Effector memory CD4-positive, alpha-beta T cell (primary cell): Measurements from ENCODE around the gene IL18R1.

ENCODE experiments used
- DNase-seq, 3 donors: peaks; one replicate each; pipeline ENCODE4 v3.0.0-alpha.2; 2020
- H3K27ac ChIP-seq: 2 replicates; pipeline ENCODE4 v1.7.0; 2013; ENCODE audit warnings: mild to moderate bottlenecking, low read length, moderate library complexity; ENCODE audit not compliant: insufficient read depth, poor library complexity, severe bottlenecking
- H3K27me3 ChIP-seq: replicated peaks from 2 replicates; pipeline ENCODE4 v1.7.0; 2013; ENCODE audit warnings: mild to moderate bottlenecking, low read length; ENCODE audit not compliant: insufficient read depth, control insufficient read depth, poor library complexity, severe bottlenecking
- H3K36me3 ChIP-seq: 2 replicates; pipeline ENCODE4 v1.7.0; 2013; ENCODE audit warnings: mild to moderate bottlenecking, low read length, moderate library complexity; ENCODE audit not compliant: control insufficient read depth, insufficient read depth
- H3K4me1 ChIP-seq: 2 replicates; pipeline ENCODE4 v1.7.0; 2013; ENCODE audit warnings: low read length, mild to moderate bottlenecking; ENCODE audit not compliant: control insufficient read depth, insufficient read depth, poor library complexity, severe bottlenecking
- H3K4me3 ChIP-seq: 2 replicates; pipeline ENCODE4 v1.7.0; 2013; ENCODE audit warnings: low read length, low read depth, mild to moderate bottlenecking; ENCODE audit not compliant: insufficient read depth, poor library complexity, severe bottlenecking
- H3K9me3 ChIP-seq: 2 replicates; pipeline ENCODE4 v1.7.0; 2013; ENCODE audit warnings: mild to moderate bottlenecking, low read length, moderate library complexity; ENCODE audit not compliant: control insufficient read depth

Gene IL18R1

DNA sequence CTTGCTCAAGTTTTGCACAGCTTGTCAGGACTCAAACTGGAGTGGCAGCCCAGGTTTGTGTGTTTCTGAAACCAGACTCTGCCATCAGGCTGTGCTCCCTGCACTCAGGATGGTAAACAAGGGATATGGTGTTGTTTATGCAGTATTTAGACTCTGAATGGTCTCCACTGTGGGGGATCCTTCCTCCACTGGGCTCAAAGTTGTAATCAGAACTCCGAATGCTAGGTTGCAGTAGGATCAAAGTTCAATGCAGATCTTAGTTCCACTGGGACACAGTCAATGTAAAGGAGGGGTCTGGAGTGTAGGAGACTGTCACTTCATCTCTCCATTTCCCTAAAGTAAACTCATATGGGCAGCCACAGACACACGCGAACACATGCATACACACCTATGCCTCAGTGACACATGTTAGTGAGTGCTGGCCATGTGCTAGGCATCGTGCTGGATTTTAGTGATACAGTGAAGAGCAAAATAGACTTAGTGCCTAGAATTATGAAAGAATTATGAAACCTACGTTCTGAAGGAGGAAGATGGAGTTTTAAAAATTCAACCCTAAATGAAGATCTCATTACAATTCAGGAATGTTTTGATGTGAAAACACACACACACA lies 6.1 kb downstream of the IL18R1 start:
- H3K9me3 ChIP-seq = no peaks in the 10 kb centered on the region
- DNase-seq = no peak
- H3K36me3 ChIP-seq = peaks cover 12% of the 10 kb centered on the region
- no peak overlapping the region for H3K4me3 ChIP-seq
- peaks cover 8% of the 10 kb centered on the region for H3K4me1 ChIP-seq
- no peak overlapping the region for H3K27ac ChIP-seq
- no peaks in the 10 kb centered on the region for H3K27me3 ChIP-seq

DNA sequence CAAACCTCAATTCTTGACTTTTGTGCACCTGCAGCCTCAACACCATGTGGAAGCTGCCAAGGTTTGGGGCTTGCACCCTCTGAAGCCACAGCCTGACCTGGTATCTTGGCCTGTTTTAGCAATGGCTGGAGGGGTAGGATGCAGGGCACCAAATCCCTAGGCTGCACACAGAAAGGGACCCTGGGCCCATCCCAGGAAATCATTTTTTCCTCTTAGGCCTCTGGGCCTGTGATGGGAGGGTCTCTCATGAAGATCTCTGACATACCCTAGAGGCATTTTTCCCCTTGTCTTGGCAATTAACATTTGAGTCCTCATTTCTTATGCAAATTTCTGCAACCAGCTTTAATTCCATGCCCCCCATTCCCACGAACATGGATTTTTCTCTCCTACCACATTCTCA lies 10.2 kb downstream of the IL18R1 start:
- Histone ChIP-seq H3K4me3 (no peak overlapping the region), H3K27ac (no peak overlapping the region), H3K4me1 (peaks cover 15% of the 10 kb centered on the region), H3K9me3 (no peaks in the 10 kb centered on the region), H3K36me3 (peaks cover 12% of the 10 kb centered on the region), H3K27me3 (no peaks in the 10 kb centered on the region)
- no peak for DNase-seq

DNA sequence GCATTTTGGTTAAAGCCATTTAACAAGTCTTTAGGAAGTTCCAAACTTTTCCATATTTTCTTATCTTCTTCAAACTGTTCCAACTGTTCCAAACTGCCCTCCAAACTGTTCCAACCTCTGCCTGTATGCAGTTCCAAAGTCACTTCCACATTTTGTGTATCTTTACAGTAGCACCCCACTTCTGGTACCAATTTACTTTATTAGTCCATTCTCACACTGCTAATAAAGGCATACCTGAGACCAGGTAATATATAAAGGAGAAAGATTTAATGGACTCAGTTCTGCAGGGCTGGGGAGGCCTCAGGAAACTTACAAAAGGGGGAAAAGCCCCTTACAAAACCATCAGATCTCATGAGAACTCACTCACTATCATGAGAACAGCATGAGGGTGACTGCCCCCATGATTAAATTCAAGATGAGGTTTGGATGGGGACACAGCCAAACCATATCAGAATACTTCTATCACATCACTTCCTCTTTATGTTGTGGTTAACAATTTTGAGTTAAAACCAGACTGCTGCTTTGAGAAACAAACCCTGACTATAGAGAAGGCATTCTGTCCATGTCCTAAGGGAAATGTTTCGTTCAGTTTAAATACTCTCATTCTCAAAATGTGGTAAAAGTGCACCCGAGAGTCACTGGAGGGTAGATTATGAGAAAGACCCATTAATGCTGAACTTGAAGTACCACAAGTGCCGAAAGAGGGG lies 11.0 kb downstream of the IL18R1 start:
- Histone ChIP-seq H3K4me1 (peaks cover 15% of the 10 kb centered on the region), H3K4me3 (no peak overlapping the region), H3K36me3 (peaks cover 12% of the 10 kb centered on the region), H3K9me3 (no peaks in the 10 kb centered on the region), H3K27me3 (no peaks in the 10 kb centered on the region), H3K27ac (peak overlapping the region; percentile 44)
- DNase-seq = no peak

DNA sequence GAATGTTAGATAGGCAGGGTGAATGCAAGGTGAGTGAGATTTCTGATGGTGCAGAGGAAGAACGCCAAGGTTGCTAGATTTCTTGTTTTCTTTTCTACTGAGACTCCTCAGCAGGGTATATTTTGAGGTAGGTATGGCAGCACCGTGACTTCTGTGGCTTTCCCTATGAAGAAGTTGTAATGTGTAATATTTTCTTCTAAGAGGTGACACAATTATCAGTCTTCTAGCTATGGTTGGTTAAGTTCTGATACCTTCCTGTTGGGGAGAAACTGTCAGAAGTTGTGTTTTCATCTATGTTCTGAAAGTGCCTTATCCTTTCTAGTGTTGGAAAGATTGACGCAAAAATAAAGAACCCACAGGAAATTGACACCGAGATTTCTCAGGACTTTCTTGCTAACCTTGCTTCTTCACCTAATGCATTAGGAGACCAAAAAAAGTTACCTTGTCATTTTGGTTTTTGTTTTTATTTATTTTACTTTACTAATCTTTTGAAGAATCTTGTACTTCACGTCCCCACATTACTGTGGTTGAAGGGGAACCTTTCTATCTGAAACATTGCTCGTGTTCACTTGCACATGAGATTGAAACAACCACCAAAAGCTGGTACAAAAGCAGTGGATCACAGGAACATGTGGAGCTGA lies 11.9 kb downstream of the IL18R1 start:
- Histone ChIP-seq H3K36me3 (peaks cover 12% of the 10 kb centered on the region), H3K4me3 (no peak overlapping the region), H3K27ac (peak overlapping the region; percentile 44), H3K27me3 (no peaks in the 10 kb centered on the region), H3K4me1 (peaks cover 15% of the 10 kb centered on the region), H3K9me3 (no peaks in the 10 kb centered on the region)
- peak in 1 of 3 donors; percentile 16 for DNase-seq

DNA sequence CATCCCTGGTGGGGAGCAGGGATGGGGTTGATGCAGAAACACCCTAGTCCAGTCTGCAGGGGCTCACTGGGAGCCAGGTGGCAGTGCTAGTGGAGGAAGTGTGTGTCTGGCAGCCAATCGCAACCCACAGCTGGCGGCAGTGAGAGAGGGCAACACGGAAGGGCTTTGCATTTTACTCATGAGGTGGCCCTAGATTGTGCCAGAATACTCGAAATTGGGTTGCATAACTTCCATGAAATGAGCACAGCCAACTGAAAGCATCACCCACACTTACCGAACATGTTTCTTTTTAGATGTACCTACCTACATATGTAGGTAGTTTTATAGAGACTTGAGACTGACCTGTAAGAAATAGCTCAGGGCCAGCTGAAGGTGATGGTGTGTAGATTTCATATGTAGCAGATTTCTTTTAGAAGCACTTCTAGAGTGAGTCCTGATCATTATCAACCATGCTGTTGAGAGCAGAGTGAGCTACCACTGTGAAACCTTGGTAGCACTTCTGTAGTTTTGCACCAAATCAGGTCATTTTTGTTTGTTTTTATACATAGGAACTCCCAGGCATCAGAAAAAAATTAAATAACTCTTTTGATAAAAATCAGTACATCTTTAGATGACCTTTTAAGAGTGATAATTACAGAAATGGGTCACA lies 13.0 kb downstream of the IL18R1 start:
- peaks cover 15% of the 10 kb centered on the region for H3K4me1 ChIP-seq
- peaks cover 8% of the 10 kb centered on the region for H3K36me3 ChIP-seq
- peak overlapping the region; percentile 30 for H3K27ac ChIP-seq
- no peaks in the 10 kb centered on the region for H3K9me3 ChIP-seq
- H3K27me3 ChIP-seq = no peaks in the 10 kb centered on the region
- H3K4me3 ChIP-seq = no peak overlapping the region
- peak in 1 of 3 donors; percentile 24 for DNase-seq

DNA sequence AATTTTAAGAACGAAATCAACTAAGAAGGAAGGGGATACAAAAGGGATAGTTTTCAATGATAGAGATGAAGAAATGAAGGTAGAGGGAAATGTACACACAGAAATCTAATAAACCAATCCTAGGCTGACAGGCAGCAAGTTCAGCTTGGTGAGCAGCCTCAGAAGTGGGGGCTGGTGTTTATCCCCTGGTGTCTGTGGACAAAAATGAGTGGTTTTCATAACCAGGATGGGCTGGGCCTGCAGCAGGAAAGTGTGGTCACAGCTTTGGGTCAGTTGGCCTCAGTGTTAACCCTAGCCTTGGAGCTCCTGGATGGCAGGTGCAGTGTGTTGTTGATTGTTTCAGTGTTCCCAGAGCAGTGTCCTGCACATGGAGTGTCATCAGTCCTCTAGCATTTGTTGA lies 14.3 kb downstream of the IL18R1 start:
- DNase-seq = no peak
- H3K27ac ChIP-seq = no peak overlapping the region

DNA sequence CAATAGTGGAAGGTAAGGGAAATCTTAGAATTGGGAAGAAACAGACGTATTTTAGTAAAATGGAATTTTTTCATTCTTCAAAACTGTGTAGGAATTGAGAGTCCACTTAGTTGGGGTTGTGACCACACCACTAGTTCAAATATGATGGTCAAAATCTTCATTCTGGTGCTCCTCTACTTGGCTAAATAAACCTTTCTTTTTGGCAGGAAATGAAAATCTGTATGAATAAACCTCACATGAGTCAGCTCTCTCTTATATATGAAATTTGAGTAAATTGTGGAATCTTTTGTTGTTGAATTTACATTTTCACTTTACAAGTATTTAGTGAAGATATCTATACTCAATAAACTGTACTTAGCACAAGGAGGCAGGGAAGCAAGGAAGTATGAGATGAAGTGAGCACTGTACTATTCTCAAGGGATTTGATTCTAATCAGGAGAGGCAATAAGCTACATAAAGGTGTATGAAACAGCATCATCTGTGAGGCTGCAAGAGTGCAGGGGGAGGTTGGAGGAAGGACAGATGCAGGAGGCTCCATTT lies 20.5 kb downstream of the IL18R1 start:
- no peaks in the 10 kb centered on the region for H3K36me3 ChIP-seq
- H3K4me3 ChIP-seq = no peak overlapping the region
- no peaks in the 10 kb centered on the region for H3K4me1 ChIP-seq
- H3K27ac ChIP-seq = no peak overlapping the region
- H3K27me3 ChIP-seq = no peaks in the 10 kb centered on the region
- H3K9me3 ChIP-seq = no peaks in the 10 kb centered on the region
- no peak for DNase-seq

More for the DNA sequence above, 14.3 kb downstream of the IL18R1 start:
- no peaks in the 10 kb centered on the region for H3K9me3 ChIP-seq
- H3K36me3 ChIP-seq = no peaks in the 10 kb centered on the region
- peaks cover 15% of the 10 kb centered on the region for H3K4me1 ChIP-seq
- no peak overlapping the region for H3K4me3 ChIP-seq
- H3K27me3 ChIP-seq = no peaks in the 10 kb centered on the region

DNA sequence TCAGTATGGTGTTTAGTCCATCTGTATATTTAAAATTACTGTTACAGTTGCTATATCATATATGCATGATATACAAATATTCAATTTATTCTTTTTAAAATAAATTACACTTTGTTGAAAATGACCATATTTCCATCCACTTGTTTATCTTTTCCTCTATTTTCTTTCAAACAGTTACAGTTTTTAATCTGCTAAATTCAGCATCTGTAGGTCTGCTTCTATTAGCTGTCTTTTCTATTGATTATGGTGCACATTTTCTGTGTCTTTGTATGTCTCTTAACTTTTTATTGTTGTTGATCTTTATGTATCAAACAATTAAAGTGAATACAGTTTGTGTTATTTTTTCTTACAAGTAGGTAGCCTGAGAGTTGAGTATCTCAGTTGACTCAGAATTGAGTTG lies 28.1 kb downstream of the IL18R1 start:
- Histone ChIP-seq H3K4me3 (no peak overlapping the region), H3K9me3 (no peaks in the 10 kb centered on the region), H3K27ac (no peak overlapping the region), H3K4me1 (no peaks in the 10 kb centered on the region), H3K27me3 (no peaks in the 10 kb centered on the region), H3K36me3 (no peaks in the 10 kb centered on the region)
- DNase-seq = no peak

DNA sequence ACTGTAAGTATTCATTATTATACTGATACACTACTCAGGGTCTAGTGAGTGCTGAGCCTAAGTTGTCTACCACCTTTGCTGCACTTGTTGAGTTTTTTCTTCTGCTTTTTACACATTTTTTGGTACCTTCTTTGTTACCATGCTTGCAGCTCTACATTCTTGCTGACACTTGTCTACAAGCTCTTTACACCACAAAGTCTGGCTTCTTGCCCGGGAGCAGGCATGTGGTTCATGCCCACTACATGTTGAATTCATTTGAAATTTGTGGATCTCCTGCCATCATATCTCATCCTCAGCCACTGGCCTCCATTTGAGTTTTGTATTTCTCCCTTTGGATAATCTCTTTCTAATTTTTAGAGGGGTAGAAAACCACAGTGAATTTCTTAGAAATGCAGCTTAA lies 29.9 kb downstream of the IL18R1 start:
- H3K4me3 ChIP-seq = no peak overlapping the region
- no peaks in the 10 kb centered on the region for H3K4me1 ChIP-seq
- H3K9me3 ChIP-seq = no peaks in the 10 kb centered on the region
- no peaks in the 10 kb centered on the region for H3K36me3 ChIP-seq
- no peak overlapping the region for H3K27ac ChIP-seq
- H3K27me3 ChIP-seq = no peaks in the 10 kb centered on the region
- no peak for DNase-seq
